NCI-H2196 treated with DMSO at 0.1 percent for 48 hours (cell line): Measurements from ENCODE around the gene NAA80.
"Not testable (repeated sequence)": the region's sequence is repeated elsewhere in the genome, so short reads cannot be mapped to it uniquely, and the experiment has no call there.

Experiments used
- DNase-seq: peaks from one replicate; lab custom pipeline; 2025; ENCODE audit not compliant: unreplicated experiment; lab: John Stamatoyannopoulos, UW

The NAA80 gene

GRCh38 chr3:50292159-50293078 is 6.8 kb downstream of the NAA80 start, which contains the start of gene IFRD2:
Gene IFRD2, minus strand, starts transcription at chr3:50292429. Its CDS starts 155 bp downstream, at chr3:50292274.
- DNase-seq: peak; percentile 78

- no peak for DNase-seq
Observed at GRCh38 chr3:50290161-50290641, 9.0 kb downstream of the NAA80 start.

GRCh38 chr3:50289130-50289529 is 10.1 kb downstream of the NAA80 start:
- DNase-seq: no peak

GRCh38 chr3:50288387-50289007 is 10.7 kb downstream of the NAA80 start:
- DNase-seq: no peak

GRCh38 chr3:50287262-50287661 is 11.9 kb downstream of the NAA80 start:
- no peak for DNase-seq

- DNase-seq: no peak
Observed at GRCh38 chr3:50286322-50287227, 12.6 kb downstream of the NAA80 start.

GRCh38 chr3:50284121-50284520 is 15.1 kb downstream of the NAA80 start:
- DNase-seq: not testable (repeated sequence)

- no peak for DNase-seq
Observed at GRCh38 chr3:50279255-50280016, 19.8 kb downstream of the NAA80 start.

GRCh38 chr3:50278880-50279224 is 20.4 kb downstream of the NAA80 start, which contains the start of gene LSMEM2:
Gene LSMEM2, plus strand, starts transcription at chr3:50279087. Its CDS starts 27 bp downstream, at chr3:50279114.
- no peak for DNase-seq

- no peak for DNase-seq
Observed at GRCh38 chr3:50278123-50278879, 20.9 kb downstream of the NAA80 start.

- no peak for DNase-seq
Observed at GRCh38 chr3:50276762-50277101, 22.5 kb downstream of the NAA80 start.

GRCh38 chr3:50275996-50276761 is 23.0 kb downstream of the NAA80 start:
- DNase-seq: no peak

GRCh38 chr3:50275141-50275995 is 23.8 kb downstream of the NAA80 start:
- DNase-seq: no peak

- DNase-seq: no peak
Observed at GRCh38 chr3:50274371-50275104, 24.7 kb downstream of the NAA80 start.

- DNase-seq: no peak
Observed at GRCh38 chr3:50273689-50274065, 25.5 kb downstream of the NAA80 start.

- DNase-seq: peak; percentile 39
Observed at GRCh38 chr3:50272911-50273688, 26.1 kb downstream of the NAA80 start.

GRCh38 chr3:50272538-50272910 is 26.7 kb downstream of the NAA80 start:
- not testable (repeated sequence) for DNase-seq
